ENCODE data around the gene COL12A1. TPM values are rescaled to one million over a fixed set of nuclear protein-coding genes. Genes with fewer than 3 reads are reported as not detected.

COL12A1 gene
- total RNA-seq, 2 experiments from 2014 or later, result not detected

- Mint-ChIP-seq H3K9me3 (no peaks in the 10 kb centered on the region), H3K36me3 (no peaks in the 10 kb centered on the region), H3K4me1 (ENCODE audit: low read depth) (no peaks in the 10 kb centered on the region), H3K27ac (no peak overlapping the region), H3K27me3 (peaks cover 22% of the 10 kb centered on the region), H3K4me3 (no peak overlapping the region)
- DNase-seq, result no peak
- CTCF ChIA-PET, result no interaction called here
- intact Hi-C loops (cut with micrococcal nuclease), result no loop called here
- POLR2A ChIA-PET, result no interaction called here
Observed at GRCh38 chr6:75085931-75086635, 119.8 kb downstream of the COL12A1 start.

GRCh38 chr6:75084872-75085381 is 120.9 kb downstream of the COL12A1 start:
- intact Hi-C loops (cut with micrococcal nuclease), result no loop called here
- H3K4me3 Mint-ChIP-seq, result no peak overlapping the region
- POLR2A ChIA-PET, result no interaction called here

GRCh38 chr6:75084018-75084417 is 121.8 kb downstream of the COL12A1 start:
- no peaks in the 10 kb centered on the region for H3K4me1 Mint-ChIP-seq (ENCODE audit: low read depth)
- intact Hi-C loops (cut with micrococcal nuclease), result no loop called here
- ChIA-PET CTCF (no interaction called here), POLR2A (no interaction called here)
- no peaks in the 10 kb centered on the region for H3K9me3 Mint-ChIP-seq
- no peak for DNase-seq
- no peak overlapping the region for H3K4me3 Mint-ChIP-seq
- H3K36me3 Mint-ChIP-seq, result no peaks in the 10 kb centered on the region
- peaks cover 22% of the 10 kb centered on the region for H3K27me3 Mint-ChIP-seq
- H3K27ac Mint-ChIP-seq, result no peak overlapping the region

More at GRCh38 chr6:75084872-75085381, 120.9 kb downstream of the COL12A1 start:
- Mint-ChIP-seq H3K9me3 (no peaks in the 10 kb centered on the region), H3K4me1 (ENCODE audit: low read depth) (no peaks in the 10 kb centered on the region), H3K36me3 (no peaks in the 10 kb centered on the region), H3K27me3 (peaks cover 22% of the 10 kb centered on the region), H3K27ac (no peak overlapping the region)
- CTCF ChIA-PET, result no interaction called here
- DNase-seq, result peak; percentile 9

GRCh38 chr6:75081921-75082320 is 123.9 kb downstream of the COL12A1 start:
- H3K9me3 Mint-ChIP-seq, result no peaks in the 10 kb centered on the region
- POLR2A ChIA-PET, result no interaction called here
- no peak for DNase-seq
- H3K27ac Mint-ChIP-seq, result no peak overlapping the region
- H3K4me3 Mint-ChIP-seq, result no peak overlapping the region
- CTCF ChIA-PET, result interaction anchor here (0.9 kb wide), 2 partner anchors 9 to 122 kb away, joined by 3 to 4 read pairs; no protein-coding TSS in a partner anchor
- no peaks in the 10 kb centered on the region for H3K4me1 Mint-ChIP-seq (ENCODE audit: low read depth)
- peaks cover 22% of the 10 kb centered on the region for H3K27me3 Mint-ChIP-seq
- intact Hi-C loops (cut with micrococcal nuclease), result no loop called here
- H3K36me3 Mint-ChIP-seq, result no peaks in the 10 kb centered on the region

- no peaks in the 10 kb centered on the region for H3K36me3 Mint-ChIP-seq
- ChIA-PET POLR2A (no interaction called here), CTCF (no interaction called here)
- no peak for DNase-seq
- H3K4me3 Mint-ChIP-seq, result no peak overlapping the region
- no peak overlapping the region for H3K27ac Mint-ChIP-seq
- peaks cover 20% of the 10 kb centered on the region for H3K27me3 Mint-ChIP-seq
- H3K9me3 Mint-ChIP-seq, result no peaks in the 10 kb centered on the region
- H3K4me1 Mint-ChIP-seq (ENCODE audit: low read depth), result no peaks in the 10 kb centered on the region
- intact Hi-C loops (cut with micrococcal nuclease), result no loop called here
Observed at GRCh38 chr6:75081047-75081446, 124.8 kb downstream of the COL12A1 start.

GRCh38 chr6:75079589-75079988 is 126.3 kb downstream of the COL12A1 start:
- Mint-ChIP-seq H3K36me3 (no peaks in the 10 kb centered on the region), H3K9me3 (no peaks in the 10 kb centered on the region), H3K27ac (no peak overlapping the region), H3K4me1 (ENCODE audit: low read depth) (no peaks in the 10 kb centered on the region), H3K27me3 (peaks cover 7% of the 10 kb centered on the region), H3K4me3 (no peak overlapping the region)
- CTCF ChIA-PET, result no interaction called here
- POLR2A ChIA-PET, result interaction anchor here (1.2 kb wide), 1 partner anchor 22 kb away, joined by 3 read pairs; no protein-coding TSS in a partner anchor
- intact Hi-C loops (cut with micrococcal nuclease), result no loop called here
- DNase-seq, result no peak

- CTCF ChIA-PET, result no interaction called here
Observed at GRCh38 chr6:75077701-75078100, 128.2 kb downstream of the COL12A1 start.

GRCh38 chr6:75076009-75076408 is 129.8 kb downstream of the COL12A1 start:
- Mint-ChIP-seq H3K9me3 (no peaks in the 10 kb centered on the region), H3K27me3 (no peaks in the 10 kb centered on the region), H3K36me3 (no peaks in the 10 kb centered on the region), H3K4me1 (ENCODE audit: low read depth) (no peaks in the 10 kb centered on the region), H3K27ac (no peak overlapping the region), H3K4me3 (no peak overlapping the region)
- ChIA-PET POLR2A (no interaction called here), CTCF (interaction anchor here (0.6 kb wide), 1 partner anchor 1149 kb away, joined by 3 read pairs; no protein-coding TSS in a partner anchor)
- intact Hi-C loops (cut with micrococcal nuclease), result no loop called here
- no peak for DNase-seq

More at GRCh38 chr6:75077701-75078100, 128.2 kb downstream of the COL12A1 start:
- no peaks in the 10 kb centered on the region for H3K36me3 Mint-ChIP-seq
- H3K4me3 Mint-ChIP-seq, result no peak overlapping the region
- DNase-seq, result no peak
- POLR2A ChIA-PET, result no interaction called here
- no peaks in the 10 kb centered on the region for H3K27me3 Mint-ChIP-seq
- H3K9me3 Mint-ChIP-seq, result no peaks in the 10 kb centered on the region
- H3K27ac Mint-ChIP-seq, result no peak overlapping the region
- intact Hi-C loops (cut with micrococcal nuclease), result no loop called here
- no peaks in the 10 kb centered on the region for H3K4me1 Mint-ChIP-seq (ENCODE audit: low read depth)

GRCh38 chr6:75070244-75070643 is 135.6 kb downstream of the COL12A1 start:
- no peak for DNase-seq
- Mint-ChIP-seq H3K9me3 (no peaks in the 10 kb centered on the region), H3K36me3 (no peaks in the 10 kb centered on the region), H3K4me3 (no peak overlapping the region), H3K4me1 (ENCODE audit: low read depth) (no peaks in the 10 kb centered on the region), H3K27ac (no peak overlapping the region), H3K27me3 (no peaks in the 10 kb centered on the region)
- POLR2A ChIA-PET, result no interaction called here
- intact Hi-C loops (cut with micrococcal nuclease), result no loop called here
- CTCF ChIA-PET, result no interaction called here

- CTCF ChIA-PET, result no interaction called here
- intact Hi-C loops (cut with micrococcal nuclease), result no loop called here
- H3K27me3 Mint-ChIP-seq, result no peaks in the 10 kb centered on the region
Observed at GRCh38 chr6:75065523-75065922, 140.3 kb downstream of the COL12A1 start.

GRCh38 chr6:75052491-75052890 is 153.4 kb downstream of the COL12A1 start:
- no peak for DNase-seq
- no peak overlapping the region for H3K4me3 Mint-ChIP-seq
- CTCF ChIA-PET, result no interaction called here
- no peaks in the 10 kb centered on the region for H3K36me3 Mint-ChIP-seq
- H3K9me3 Mint-ChIP-seq, result no peaks in the 10 kb centered on the region
- POLR2A ChIA-PET, result no interaction called here
- no peaks in the 10 kb centered on the region for H3K27me3 Mint-ChIP-seq
- intact Hi-C loops (cut with micrococcal nuclease), result no loop called here
- no peak overlapping the region for H3K27ac Mint-ChIP-seq
- H3K4me1 Mint-ChIP-seq (ENCODE audit: low read depth), result no peaks in the 10 kb centered on the region

More at GRCh38 chr6:75065523-75065922, 140.3 kb downstream of the COL12A1 start:
- no peak for DNase-seq
- POLR2A ChIA-PET, result no interaction called here
- Mint-ChIP-seq H3K4me1 (ENCODE audit: low read depth) (no peaks in the 10 kb centered on the region), H3K27ac (no peak overlapping the region), H3K9me3 (no peaks in the 10 kb centered on the region), H3K36me3 (no peaks in the 10 kb centered on the region), H3K4me3 (no peak overlapping the region)

- Mint-ChIP-seq H3K27me3 (peaks cover 2% of the 10 kb centered on the region), H3K4me3 (no peak overlapping the region), H3K36me3 (no peaks in the 10 kb centered on the region), H3K4me1 (ENCODE audit: low read depth) (no peaks in the 10 kb centered on the region), H3K9me3 (peaks cover 5% of the 10 kb centered on the region), H3K27ac (no peak overlapping the region)
- POLR2A ChIA-PET, result no interaction called here
- CTCF ChIA-PET, result no interaction called here
- no peak for DNase-seq
- intact Hi-C loops (cut with micrococcal nuclease), result no loop called here
Observed at GRCh38 chr6:75049308-75049707, 156.5 kb downstream of the COL12A1 start.

- H3K4me1 Mint-ChIP-seq (ENCODE audit: low read depth), result no peaks in the 10 kb centered on the region
- H3K9me3 Mint-ChIP-seq, result peaks cover 22% of the 10 kb centered on the region
- POLR2A ChIA-PET, result no interaction called here
- no peak overlapping the region for H3K27ac Mint-ChIP-seq
- H3K4me3 Mint-ChIP-seq, result no peak overlapping the region
- H3K36me3 Mint-ChIP-seq, result no peaks in the 10 kb centered on the region
- DNase-seq, result no peak
- intact Hi-C loops (cut with micrococcal nuclease), result no loop called here
- CTCF ChIA-PET, result no interaction called here
- H3K27me3 Mint-ChIP-seq, result peaks cover 2% of the 10 kb centered on the region
Observed at GRCh38 chr6:75044846-75045245, 161.0 kb downstream of the COL12A1 start.
